ENCODE results near the gene ZNF783. TPM values are rescaled to one million over a fixed set of nuclear protein-coding genes. Genes with fewer than 3 reads are reported as not detected.

The ZNF783 gene
- total RNA-seq, 1 donor, result 13.4 TPM

DNA sequence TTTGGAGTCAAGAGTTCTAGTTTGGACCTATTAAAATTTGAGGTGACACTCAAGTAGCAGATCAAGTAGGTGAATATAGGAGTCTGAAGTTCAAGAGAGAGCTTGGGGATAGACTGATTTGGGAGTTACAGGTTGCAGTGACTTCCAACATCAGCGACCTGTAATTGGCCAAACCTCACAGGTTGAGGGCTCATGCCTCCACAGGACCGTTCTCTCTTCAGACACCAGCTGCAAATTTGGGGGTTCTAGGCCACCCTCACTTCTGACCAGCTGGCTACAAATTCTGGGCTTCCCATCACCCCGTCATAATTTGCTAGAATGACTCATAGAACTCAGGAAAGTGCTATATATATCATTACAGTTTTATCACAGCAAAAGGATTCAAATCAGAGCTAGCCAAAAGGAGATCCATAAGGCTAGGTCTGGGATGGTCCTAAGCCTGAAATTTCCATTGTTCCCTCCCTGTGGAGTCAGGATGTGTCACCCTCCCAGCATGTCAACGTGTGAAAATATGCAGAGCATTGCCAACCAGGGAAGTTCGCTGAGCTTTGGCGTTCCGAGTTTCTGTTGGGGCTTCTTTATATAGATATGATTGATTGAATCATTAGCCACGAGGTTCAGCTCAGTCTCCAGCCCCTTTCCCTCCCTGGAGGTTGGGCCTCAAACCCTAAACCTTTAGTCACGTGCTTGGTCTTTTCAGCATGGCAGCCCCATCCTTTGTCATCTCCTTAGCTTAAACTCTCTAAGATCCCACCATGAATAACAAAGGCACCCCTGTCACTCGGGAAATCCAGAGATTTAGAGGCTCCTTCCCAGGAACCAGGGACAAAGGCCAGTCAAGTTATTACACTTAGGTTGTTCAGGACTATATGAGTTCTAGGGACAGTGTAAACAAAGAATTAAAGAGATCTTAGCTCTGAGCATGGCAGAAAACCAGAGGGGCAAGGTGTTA is 43.3 kb upstream of the ZNF783 start:
- peak overlapping the region; percentile 4 for H3K27ac ChIP-seq (ENCODE audit: low read depth, low read length)
- H3K4me1 ChIP-seq (ENCODE audit: insufficient read depth, low read length), result peaks cover 18% of the 10 kb centered on the region
- H3K9me3 ChIP-seq (ENCODE audit: low read depth, low read length), result no peaks in the 10 kb centered on the region
- H3K36me3 ChIP-seq (ENCODE audit: insufficient read depth, low read length), result peaks cover 37% of the 10 kb centered on the region
- H4K20me1 ChIP-seq (ENCODE audit: insufficient read depth, low read length), result peaks cover 4% of the 10 kb centered on the region
- H2AFZ ChIP-seq (ENCODE audit: low read length), result no peak overlapping the region
- H3K79me2 ChIP-seq (ENCODE audit: insufficient read depth, low read length), result no peaks in the 10 kb centered on the region
- H3K4me2 ChIP-seq (ENCODE audit: insufficient read depth, low read length), result no peak overlapping the region
- no peak overlapping the region for H3K4me3 ChIP-seq (ENCODE audit: insufficient read depth, low read length)
- DNase-seq (ENCODE audit: insufficient read length, low spot score, missing footprints), result peak; percentile 94
- no peaks in the 10 kb centered on the region for H3K27me3 ChIP-seq (ENCODE audit: insufficient read depth, low read length)
- TF ChIP-seq CTCF (IDR thresholded peaks at IDR 0.05; ENCODE audit: extremely low read depth, low read depth, low read length), result no peak

- no peaks in the 10 kb centered on the region for H3K27me3 ChIP-seq (ENCODE audit: insufficient read depth, low read length)
- H3K36me3 ChIP-seq (ENCODE audit: insufficient read depth, low read length), result peaks cover 24% of the 10 kb centered on the region
- H3K27ac ChIP-seq (ENCODE audit: low read depth, low read length), result peak overlapping the region; percentile 84
- H3K79me2 ChIP-seq (ENCODE audit: insufficient read depth, low read length), result no peaks in the 10 kb centered on the region
- peaks cover 18% of the 10 kb centered on the region for H3K4me1 ChIP-seq (ENCODE audit: insufficient read depth, low read length)
- no peak overlapping the region for H3K4me2 ChIP-seq (ENCODE audit: insufficient read depth, low read length)
- H3K4me3 ChIP-seq (ENCODE audit: insufficient read depth, low read length), result no peak overlapping the region
- no peak for TF ChIP-seq CTCF (IDR thresholded peaks at IDR 0.05; ENCODE audit: extremely low read depth, low read depth, low read length)
- H3K9me3 ChIP-seq (ENCODE audit: low read depth, low read length), result no peaks in the 10 kb centered on the region
- H4K20me1 ChIP-seq (ENCODE audit: insufficient read depth, low read length), result peaks cover 4% of the 10 kb centered on the region
- peak; percentile 99 for DNase-seq (ENCODE audit: insufficient read length, low spot score, missing footprints)
- H2AFZ ChIP-seq (ENCODE audit: low read length), result no peak overlapping the region
Observed at GRCh38 chr7:149220534-149220933, 41.5 kb upstream of the ZNF783 start.

GRCh38 chr7:149223176-149223575 is 38.8 kb upstream of the ZNF783 start:
- Histone ChIP-seq H2AFZ (ENCODE audit: low read length) (no peak overlapping the region), H3K27ac (ENCODE audit: low read depth, low read length) (no peak overlapping the region), H3K27me3 (ENCODE audit: insufficient read depth, low read length) (no peaks in the 10 kb centered on the region), H4K20me1 (ENCODE audit: insufficient read depth, low read length) (peaks cover 4% of the 10 kb centered on the region), H3K9me3 (ENCODE audit: low read depth, low read length) (no peaks in the 10 kb centered on the region), H3K4me2 (ENCODE audit: insufficient read depth, low read length) (no peak overlapping the region), H3K4me1 (ENCODE audit: insufficient read depth, low read length) (peaks cover 17% of the 10 kb centered on the region), H3K4me3 (ENCODE audit: insufficient read depth, low read length) (no peak overlapping the region), H3K79me2 (ENCODE audit: insufficient read depth, low read length) (no peaks in the 10 kb centered on the region), H3K36me3 (ENCODE audit: insufficient read depth, low read length) (peaks cover 9% of the 10 kb centered on the region)
- no peak for DNase-seq (ENCODE audit: insufficient read length, low spot score, missing footprints)
- TF ChIP-seq CTCF (IDR thresholded peaks at IDR 0.05; ENCODE audit: extremely low read depth, low read depth, low read length), result no peak

- H3K9me3 ChIP-seq (ENCODE audit: low read depth, low read length), result no peaks in the 10 kb centered on the region
- no peak for DNase-seq (ENCODE audit: insufficient read length, low spot score, missing footprints)
- no peak overlapping the region for H3K4me2 ChIP-seq (ENCODE audit: insufficient read depth, low read length)
- H2AFZ ChIP-seq (ENCODE audit: low read length), result no peak overlapping the region
- no peaks in the 10 kb centered on the region for H3K27me3 ChIP-seq (ENCODE audit: insufficient read depth, low read length)
- TF ChIP-seq CTCF (IDR thresholded peaks at IDR 0.05; ENCODE audit: extremely low read depth, low read depth, low read length), result no peak
- H3K4me1 ChIP-seq (ENCODE audit: insufficient read depth, low read length), result peaks cover 11% of the 10 kb centered on the region
- H3K27ac ChIP-seq (ENCODE audit: low read depth, low read length), result no peak overlapping the region
- no peaks in the 10 kb centered on the region for H3K79me2 ChIP-seq (ENCODE audit: insufficient read depth, low read length)
- peaks cover 4% of the 10 kb centered on the region for H4K20me1 ChIP-seq (ENCODE audit: insufficient read depth, low read length)
- H3K36me3 ChIP-seq (ENCODE audit: insufficient read depth, low read length), result peaks cover 9% of the 10 kb centered on the region
- H3K4me3 ChIP-seq (ENCODE audit: insufficient read depth, low read length), result no peak overlapping the region
Observed at GRCh38 chr7:149223761-149224160, 38.2 kb upstream of the ZNF783 start.

All from osteoblast (primary cell).